HEK293 (cell line): ENCODE results near the gene ARHGAP21.
"Not testable (repeated sequence)": the region's sequence is repeated elsewhere in the genome, so short reads cannot be mapped to it uniquely, and the experiment has no call there.

Source experiments
- CTCF ChIA-PET: fragments of 350-600 bp; formaldehyde crosslinking; extraction: SDS; loops from one replicate; lab custom pipeline; 2021; ENCODE audit warnings: antibody characterized with exemption; lab: Yijun Ruan, JAX
- POLR2A ChIA-PET: fragments of 300-600 bp; formaldehyde crosslinking; extraction: SDS; loops from one replicate; lab custom pipeline; 2020; ENCODE audit warnings: antibody characterized with exemption, inconsistent platforms; lab: Yijun Ruan, JAX
- H3K27ac ChIP-seq: fragments of 200-500 bp; sonication (Bioruptor generic); 2 replicates; pipeline ENCODE4 v1.5.1; 2014; ENCODE audit warnings: low read depth, low read length, control low read depth, inconsistent platforms; ENCODE audit errors: extremely low read depth
- H3K36me3 ChIP-seq, 2 experiments: fragments of 200-500 bp in 1 of 2; sonication (Bioruptor generic) in 1 of 2; 1 replicate in 1 of 2; 2 replicates in 1 of 2; pipeline ENCODE4 v1.5.1; 2014 to 2017; ENCODE audit warnings: inconsistent platforms in 2 of 2, low read length in 2 of 2; ENCODE audit not compliant: control insufficient read depth in 2 of 2, insufficient read depth in 1 of 2
- H3K4me1 ChIP-seq: fragments of 200-500 bp; sonication (Bioruptor generic); 2 replicates; pipeline ENCODE4 v1.5.1; 2014; ENCODE audit warnings: mild to moderate bottlenecking, low read length, inconsistent platforms; ENCODE audit not compliant: control insufficient read depth, insufficient read depth
- H3K4me3 ChIP-seq: 2 replicates; pipeline ENCODE4 v1.5.1; 2011; ENCODE audit warnings: low read depth, mild to moderate bottlenecking, control low read depth, low read length, moderate library complexity
- H3K9me3 ChIP-seq: fragments of 200-500 bp; sonication (Bioruptor generic); 2 replicates; pipeline ENCODE4 v1.5.1; 2014; ENCODE audit warnings: low read depth, low read length, inconsistent platforms; ENCODE audit not compliant: control insufficient read depth, insufficient read depth
- CTCF ChIP-seq: fragments of 450-650 bp; formaldehyde crosslinking; IDR thresholded peaks from 2 replicates; pipeline ENCODE4 v1.5.1; 2016; ENCODE audit warnings: missing biosample characterization, missing genetic modification characterization
- INSM2 ChIP-seq: fragments of 450-650 bp; formaldehyde crosslinking; IDR thresholded peaks from 2 replicates; pipeline ENCODE4 v1.5.1; 2016; ENCODE audit warnings: missing biosample characterization, missing genetic modification characterization
- PRDM4 ChIP-seq: fragments of 450-650 bp; formaldehyde crosslinking; IDR thresholded peaks from 2 replicates; pipeline ENCODE4 v1.5.1; 2017; ENCODE audit warnings: missing biosample characterization, missing genetic modification characterization
- SCRT1 ChIP-seq: fragments of 450-650 bp; formaldehyde crosslinking; IDR thresholded peaks from 2 replicates; pipeline ENCODE4 v1.5.1; 2016; ENCODE audit warnings: missing biosample characterization, missing genetic modification characterization, borderline replicate concordance
- ZBTB10 ChIP-seq: fragments of 450-650 bp; formaldehyde crosslinking; IDR thresholded peaks from 2 replicates; pipeline ENCODE4 v1.5.1; 2016; ENCODE audit warnings: missing biosample characterization, missing genetic modification characterization
- ZBTB44 ChIP-seq: fragments of 450-650 bp; IDR thresholded peaks from 2 replicates; pipeline ENCODE4 v1.5.1; 2018; ENCODE audit warnings: missing biosample characterization, mild to moderate bottlenecking, missing genetic modification characterization
- ZNF184 ChIP-seq: fragments of 450-650 bp; IDR thresholded peaks from 2 replicates; pipeline ENCODE4 v1.5.1; 2018; ENCODE audit warnings: missing biosample characterization, mild to moderate bottlenecking, missing genetic modification characterization
- ZNF202 ChIP-seq: fragments of 450-650 bp; formaldehyde crosslinking; IDR thresholded peaks from 2 replicates; pipeline ENCODE4 v1.5.1; 2016; ENCODE audit warnings: missing biosample characterization, missing genetic modification characterization, borderline replicate concordance
- ZNF501 ChIP-seq: fragments of 450-650 bp; formaldehyde crosslinking; IDR thresholded peaks from 2 replicates; pipeline ENCODE4 v1.5.1; 2016; ENCODE audit warnings: missing biosample characterization, missing genetic modification characterization
- ZNF555 ChIP-seq: fragments of 450-650 bp; formaldehyde crosslinking; conservative IDR thresholded peaks from 2 replicates; pipeline ENCODE4 v1.5.1; 2017; ENCODE audit warnings: missing biosample characterization, mild to moderate bottlenecking, missing genetic modification characterization, inconsistent platforms
- ZNF585B ChIP-seq: fragments of 450-650 bp; formaldehyde crosslinking; IDR thresholded peaks from 2 replicates; pipeline ENCODE4 v1.5.1; 2016; ENCODE audit warnings: missing biosample characterization, missing genetic modification characterization
- ZNF610 ChIP-seq: fragments of 450-650 bp; formaldehyde crosslinking; IDR thresholded peaks from 2 replicates; pipeline ENCODE4 v1.5.1; 2016; ENCODE audit warnings: missing biosample characterization, missing genetic modification characterization, borderline replicate concordance
- ZNF629 ChIP-seq: fragments of 450-650 bp; formaldehyde crosslinking; IDR thresholded peaks from 2 replicates; pipeline ENCODE4 v1.5.1; 2017; ENCODE audit warnings: missing biosample characterization, missing genetic modification characterization
- ZNF664 ChIP-seq: fragments of 450-650 bp; formaldehyde crosslinking; IDR thresholded peaks from 2 replicates; pipeline ENCODE4 v1.5.1; 2016; ENCODE audit warnings: missing biosample characterization, missing genetic modification characterization
- ZNF701 ChIP-seq: fragments of 450-650 bp; formaldehyde crosslinking; IDR thresholded peaks from 2 replicates; pipeline ENCODE4 v1.5.1; 2016; ENCODE audit warnings: missing biosample characterization, missing genetic modification characterization
- ZNF776 ChIP-seq: fragments of 450-650 bp; formaldehyde crosslinking; IDR thresholded peaks from 2 replicates; pipeline ENCODE4 v1.5.0; 2017; ENCODE audit warnings: missing biosample characterization, missing genetic modification characterization, borderline replicate concordance
- ZNF791 ChIP-seq: fragments of 450-650 bp; formaldehyde crosslinking; IDR thresholded peaks from 2 replicates; pipeline ENCODE4 v1.5.1; 2016; ENCODE audit warnings: missing biosample characterization, missing genetic modification characterization

Gene ARHGAP21

GRCh38 chr10:24727786-24728185 lies 4.1 kb upstream of the ARHGAP21 start:
- ChIA-PET POLR2A (no interaction called here), CTCF (interaction anchor here (0.6 to 2.2 kb wide), 7 partner anchors 23 to 955 kb away, joined by 3 to 6 read pairs (median 5); no protein-coding TSS in a partner anchor)
- Histone ChIP-seq H3K4me3 (no peak overlapping the region), H3K27ac (no peak overlapping the region), H3K4me1 (no peaks in the 10 kb centered on the region), H3K36me3 (no peaks in the 10 kb centered on the region), H3K9me3 (no peaks in the 10 kb centered on the region)
- TF ChIP-seq SCRT1 (no peak), CTCF (tag by site-specific recombination) (peak; percentile 37; the same call in 1 of the 2 replicates)

- no peak overlapping the region for H3K27ac ChIP-seq
- H3K36me3 ChIP-seq: peaks cover 0 to 2% of the 10 kb centered on the region in 2 experiments; a peak in 1 of 3 replicates
- ChIA-PET CTCF (interaction anchor here (1.7 to 1.9 kb wide), 2 partner anchors 84 to 354 kb away, joined by 6 to 8 read pairs; no protein-coding TSS in a partner anchor), POLR2A (interaction anchor here (0.6 to 1.2 kb wide), 2 partner anchors 9 to 349 kb away, joined by 3 to 7 read pairs; no protein-coding TSS in a partner anchor)
- no peak overlapping the region for H3K4me3 ChIP-seq
- no peaks in the 10 kb centered on the region for H3K4me1 ChIP-seq
- TF ChIP-seq ZNF776 (tag by site-specific recombination) (no peak), ZNF610 (tag by site-specific recombination) (no peak), INSM2 (tag by site-specific recombination) (no peak), ZNF664 (tag by site-specific recombination) (no peak), ZNF585B (tag by site-specific recombination) (no peak), ZNF791 (tag by site-specific recombination) (no peak), ZNF202 (tag by site-specific recombination) (no peak), ZNF555 (tag by site-specific recombination) (no peak), ZBTB10 (no peak), ZBTB44 (tag by site-specific recombination) (no peak), ZNF701 (tag by site-specific recombination) (no peak), PRDM4 (tag by site-specific recombination) (no peak), ZNF629 (tag by site-specific recombination) (no peak), ZNF184 (tag by site-specific recombination) (no peak), ZNF501 (tag by site-specific recombination) (no peak)
- H3K9me3 ChIP-seq: no peaks in the 10 kb centered on the region
Measured at GRCh38 chr10:24726626-24727025, 2.9 kb upstream of the ARHGAP21 start.

- not testable (repeated sequence) for H3K4me3 ChIP-seq, H3K36me3 ChIP-seq, H3K4me1 ChIP-seq, H3K27ac ChIP-seq, H3K9me3 ChIP-seq
- ChIA-PET POLR2A (interaction anchor here (0.6 to 1.2 kb wide), 2 partner anchors 9 to 350 kb away, joined by 3 to 7 read pairs; no protein-coding TSS in a partner anchor), CTCF (interaction anchor here (0.5 to 1.9 kb wide), 7 partner anchors 9 to 355 kb away, joined by 3 to 8 read pairs (median 5); no protein-coding TSS in a partner anchor)
Measured at GRCh38 chr10:24726029-24726428, 2.3 kb upstream of the ARHGAP21 start.
